HG02981 (cell line): ENCODE results near the gene ZBTB38.
A peak's percentile ranks its signal among the peaks of the same experiment; 100 is the strongest.

ENCODE experiments used
- ATAC-seq: cut with Tn5 transposase; IDR thresholded peaks from one replicate; pipeline ENCODE4 v1.9.1; 2021; ENCODE audit warnings: mild to moderate bottlenecking, moderate library complexity; ENCODE audit not compliant: unreplicated experiment

Gene ZBTB38

GRCh38 chr3:141367038-141367730, 1.1 kb upstream of the ZBTB38 start:
- no peak for ATAC-seq

DNA sequence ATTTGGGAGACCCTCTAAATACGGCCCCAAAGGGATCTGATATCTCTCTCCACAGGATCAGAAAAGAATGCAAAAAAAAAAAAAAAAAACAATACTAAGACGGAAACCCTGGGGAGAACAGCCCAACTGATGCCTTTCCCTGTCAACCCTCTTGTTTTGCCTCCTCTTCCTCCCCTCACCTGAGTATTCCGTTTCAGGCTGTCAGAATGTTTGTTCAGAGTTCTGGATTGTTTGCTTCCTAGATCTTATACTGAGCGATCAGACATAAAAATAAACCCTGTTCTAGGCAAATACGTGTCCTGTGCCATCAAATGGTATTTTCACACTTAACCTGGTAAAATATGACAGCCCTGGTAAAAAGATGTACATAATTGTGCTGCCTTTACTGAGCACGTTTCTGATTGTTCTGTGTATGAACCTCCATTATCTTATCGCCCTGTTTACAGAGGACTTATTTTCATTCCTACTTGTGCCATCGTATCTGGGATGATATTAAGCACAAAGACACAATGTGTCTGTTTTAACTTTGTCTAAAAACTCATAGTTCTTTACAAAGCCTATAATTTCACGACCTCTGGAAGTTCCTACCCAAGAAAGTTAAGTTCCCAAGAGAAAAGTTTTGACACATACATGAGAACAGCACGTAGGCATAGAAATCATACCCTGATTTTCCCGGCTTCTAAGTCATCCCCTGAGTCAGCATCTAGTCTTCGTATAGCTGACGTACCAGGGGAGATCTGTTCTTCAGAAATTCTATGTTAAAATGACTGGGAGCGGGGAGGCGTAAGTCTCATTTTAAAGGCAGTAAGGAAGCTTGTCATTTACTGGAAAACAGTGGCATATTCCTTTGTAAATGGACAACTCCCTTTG, 856 bp downstream of the ZBTB38 start:
- no peak for ATAC-seq

DNA sequence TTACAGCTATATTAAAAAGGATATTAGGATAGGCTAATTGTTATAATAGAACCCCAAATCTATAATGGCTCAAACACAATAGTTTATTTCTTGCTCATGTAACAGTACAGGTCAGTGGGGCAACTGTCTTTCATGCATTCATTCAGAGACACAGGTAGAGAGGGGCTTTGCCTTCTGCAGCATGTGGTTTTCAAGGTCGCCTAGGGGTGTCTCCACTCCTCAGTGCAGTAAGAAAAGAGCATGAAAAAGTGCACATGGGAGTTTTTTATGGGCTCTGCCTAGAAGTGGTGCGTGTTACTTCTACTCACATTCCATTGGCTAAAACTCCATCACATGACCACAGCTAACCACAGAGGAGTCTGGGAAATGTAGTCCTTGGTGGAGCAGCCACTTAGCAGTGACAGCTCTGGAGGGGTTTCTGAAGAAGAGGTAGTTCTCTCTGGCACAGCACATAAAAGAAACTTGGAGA, 1.8 kb downstream of the ZBTB38 start:
- peak; percentile 86 for ATAC-seq

DNA sequence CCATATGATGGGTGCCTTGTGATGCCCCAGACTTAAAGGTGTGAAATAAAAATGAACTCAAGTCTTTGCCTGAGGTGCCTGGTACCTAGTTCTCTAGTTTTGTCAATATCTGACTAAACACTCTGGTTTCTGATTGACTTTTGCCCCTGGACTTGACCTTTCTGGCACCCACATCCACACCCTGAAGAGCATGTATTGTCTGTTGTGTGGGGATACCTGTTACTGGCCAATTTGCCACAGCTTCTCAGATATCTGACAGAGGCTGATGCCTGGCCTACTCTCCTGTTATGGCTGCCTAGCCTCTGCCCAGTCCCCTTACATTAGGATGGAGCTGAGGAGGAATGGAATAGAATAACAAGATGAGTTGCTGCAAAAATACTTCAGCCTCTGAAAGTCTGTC, 3.6 kb downstream of the ZBTB38 start:
- peak; percentile 29 for ATAC-seq

GRCh38 chr3:141372656-141373055, 4.4 kb downstream of the ZBTB38 start:
- no peak for ATAC-seq

GRCh38 chr3:141373232-141373631, 4.9 kb downstream of the ZBTB38 start:
- no peak for ATAC-seq

GRCh38 chr3:141373768-141374526, 5.6 kb downstream of the ZBTB38 start:
- ATAC-seq: no peak

GRCh38 chr3:141375381-141376301, 7.3 kb downstream of the ZBTB38 start:
- ATAC-seq: no peak

DNA sequence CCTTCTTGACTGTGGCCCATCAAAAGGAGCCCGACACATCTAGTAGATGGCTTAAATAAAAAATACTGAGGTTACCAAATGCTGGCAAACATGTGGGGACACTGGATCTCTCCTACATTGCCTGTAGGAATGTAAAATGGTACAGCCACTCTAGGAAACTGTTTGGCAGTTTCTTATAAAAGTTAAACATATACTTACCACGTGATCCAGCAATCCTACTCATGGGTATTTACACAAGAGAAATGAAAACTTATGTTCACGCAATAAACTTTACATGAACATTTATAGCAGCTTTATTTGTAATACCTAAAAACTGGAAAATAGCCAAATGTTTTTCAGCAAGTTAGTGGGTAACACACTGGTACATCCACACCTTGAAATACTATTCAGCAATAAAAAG, 9.1 kb downstream of the ZBTB38 start:
- ATAC-seq: no peak

- no peak for ATAC-seq
Measured at GRCh38 chr3:141378556-141378955, 10.3 kb downstream of the ZBTB38 start.

- ATAC-seq: peak; percentile 44
Measured at GRCh38 chr3:141379250-141379966, 11.1 kb downstream of the ZBTB38 start.

DNA sequence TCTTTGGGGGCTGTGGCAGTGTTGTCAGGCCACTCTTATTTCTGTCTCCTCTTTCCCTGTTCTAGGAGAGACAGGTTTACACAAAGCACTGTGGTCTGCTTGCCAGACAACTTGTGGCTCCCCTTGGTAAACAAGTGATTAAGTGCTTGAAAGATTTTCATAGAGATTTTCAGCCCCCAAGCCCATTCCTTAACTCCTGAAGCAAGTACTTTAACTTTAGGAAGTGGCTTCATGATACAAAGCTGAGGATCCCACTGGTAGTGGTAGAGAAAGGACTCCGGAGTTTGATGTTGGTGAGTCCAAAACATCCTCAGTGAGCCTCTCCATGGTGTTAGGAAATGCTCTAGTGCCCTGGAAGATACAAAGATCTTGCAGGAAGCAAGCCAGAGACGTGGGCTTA, 12.0 kb downstream of the ZBTB38 start:
- no peak for ATAC-seq

DNA sequence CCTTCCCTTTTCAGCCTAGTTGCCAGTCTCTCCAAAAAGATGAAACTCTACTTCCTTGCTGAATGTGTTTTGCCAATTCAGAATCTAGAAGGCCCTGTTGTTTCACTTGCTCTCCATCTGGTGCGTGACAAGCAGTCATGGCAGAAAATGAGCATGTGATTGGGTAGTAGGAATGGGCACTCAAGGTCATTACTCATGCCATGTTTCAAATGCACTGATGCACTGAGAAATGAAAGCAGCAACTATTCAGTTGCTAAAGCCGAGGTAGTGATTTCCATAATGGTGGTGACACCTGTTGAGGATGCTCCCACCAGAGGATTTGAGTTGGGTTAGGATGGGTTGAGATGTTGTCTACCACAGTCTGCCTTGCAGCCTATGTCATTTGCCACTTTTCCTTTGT, 12.7 kb downstream of the ZBTB38 start:
- peak; percentile 42 for ATAC-seq

GRCh38 chr3:141382571-141382970, 14.3 kb downstream of the ZBTB38 start:
- no peak for ATAC-seq

DNA sequence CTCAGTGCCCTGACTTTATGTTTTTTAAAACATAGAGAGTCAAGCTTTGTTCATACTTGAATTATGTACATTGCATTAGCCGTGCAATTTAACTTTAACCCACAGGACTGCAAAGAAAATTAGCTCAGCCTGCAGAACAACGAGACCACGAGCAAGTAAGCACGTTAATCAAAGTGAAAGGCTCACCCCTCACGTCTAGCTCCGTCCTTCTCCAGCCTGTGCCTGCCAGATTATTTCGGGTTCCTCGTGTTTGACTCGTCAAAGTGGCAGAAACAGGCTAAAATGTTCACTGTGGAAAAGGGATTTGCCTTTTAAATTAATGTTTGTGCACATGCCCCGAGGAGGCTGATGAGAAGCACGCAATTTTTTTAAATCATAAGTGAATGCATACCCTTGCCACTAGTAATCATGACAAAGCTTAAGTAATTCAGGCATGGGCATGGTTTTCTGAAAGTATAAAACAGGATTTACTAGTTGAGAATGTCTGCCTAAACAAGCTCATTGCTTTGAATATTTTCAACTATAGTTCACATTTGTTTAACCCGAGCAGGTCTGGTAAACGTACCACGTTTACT, 15.3 kb downstream of the ZBTB38 start:
- ATAC-seq: no peak

- no peak for ATAC-seq
Measured at GRCh38 chr3:141384157-141384556, 15.9 kb downstream of the ZBTB38 start.

DNA sequence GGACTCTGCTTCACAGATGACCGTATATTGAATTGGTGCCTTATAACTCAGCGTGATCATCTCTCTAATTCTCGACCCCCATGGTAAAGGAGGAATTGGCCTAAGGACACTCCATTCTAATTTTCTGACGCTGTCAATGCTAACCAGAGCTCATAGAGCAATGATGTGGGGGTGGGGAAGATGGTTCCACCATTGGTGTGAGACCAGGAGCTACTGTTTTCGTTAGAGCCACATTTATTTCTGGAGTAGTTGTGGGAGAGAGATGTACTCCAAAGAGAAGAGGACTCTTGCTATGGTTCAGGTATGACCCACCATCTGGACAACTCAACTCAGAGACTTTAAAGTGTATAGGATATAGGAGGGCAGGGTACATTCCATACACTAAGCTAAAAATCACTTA, 16.3 kb downstream of the ZBTB38 start:
- ATAC-seq: no peak

DNA sequence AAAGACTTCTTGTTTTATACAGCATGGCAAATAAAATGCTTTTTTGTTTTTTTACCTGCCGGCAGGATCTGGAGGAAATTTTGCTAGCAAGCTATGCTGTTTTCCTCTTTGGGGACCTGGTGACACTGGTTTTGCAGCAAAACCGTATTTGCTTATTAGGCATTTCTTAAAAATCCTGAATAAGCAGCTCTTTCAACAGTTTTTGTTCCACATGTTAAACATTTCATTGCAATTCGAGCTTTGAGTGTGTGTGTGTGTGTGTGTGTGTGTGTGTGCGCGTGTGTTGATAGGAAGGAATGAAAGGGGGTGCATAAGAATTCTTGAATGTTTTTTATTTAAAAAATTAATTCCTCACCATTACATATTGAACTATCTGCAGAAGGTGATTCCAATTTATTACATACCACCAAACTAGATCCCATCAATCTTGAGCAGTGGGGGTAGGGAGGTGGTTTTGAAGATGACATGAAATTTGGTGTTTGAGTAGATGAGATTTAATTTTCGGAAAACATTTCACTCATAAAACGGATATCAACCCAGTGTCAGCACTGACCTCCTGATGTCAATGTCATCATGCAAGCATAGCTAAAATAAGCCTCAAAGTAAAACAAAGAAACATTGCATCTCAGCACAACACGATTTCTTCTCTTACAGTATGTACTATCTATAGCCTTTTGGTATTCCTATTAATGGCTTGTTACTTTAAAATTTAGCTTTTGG, 17.3 kb downstream of the ZBTB38 start:
- no peak for ATAC-seq

- ATAC-seq: no peak
Measured at GRCh38 chr3:141386126-141386488, 17.8 kb downstream of the ZBTB38 start.
